A673 (cell line): ENCODE results near the gene NOP16. TPM values are rescaled to one million over a fixed set of nuclear protein-coding genes. Genes with fewer than 3 reads are reported as not detected.

Source experiments
- BruUV-seq: library from RNA; stranded (reverse); fragments of 400-500 nt; replicated peaks from 2 replicates; lab custom pipeline; 2021; lab: Mats Ljungman, UMichigan
- CTCF ChIA-PET: fragments of 300-600 bp; sonication (Branson Sonifier 250); formaldehyde crosslinking; loops from one replicate; lab custom pipeline; 2022; ENCODE audit warnings: antibody characterized with exemption; lab: Charles Lee
- POLR2A ChIA-PET: fragments of 300-600 bp; sonication (Branson Sonifier 250); formaldehyde crosslinking; loops from one replicate; lab custom pipeline; 2022; ENCODE audit warnings: antibody characterized with exemption; ENCODE audit not compliant: low non-redundant PET; lab: Charles Lee
- DNase-seq: peaks from one replicate; pipeline ENCODE4 v3.0.0-alpha.2; 2015; ENCODE audit warnings: low spot score
- H3K27ac ChIP-seq: fragments of 200-600 bp; sonication (generic); 2 replicates; pipeline ENCODE4 v1.5.1; 2016; ENCODE audit warnings: mixed run types, low read depth, mild to moderate bottlenecking, mixed read lengths, antibody characterized with exemption, low read length; ENCODE audit not compliant: poor library complexity, severe bottlenecking
- H3K27me3 ChIP-seq: fragments of 200-600 bp; sonication (generic); replicated peaks from 2 replicates; pipeline ENCODE4 v1.6.1; 2017; ENCODE audit warnings: mixed run types, low read depth, mild to moderate bottlenecking, mixed read lengths, antibody characterized with exemption, low read length; ENCODE audit not compliant: insufficient read depth, poor library complexity
- H3K36me3 ChIP-seq: fragments of 200-600 bp; sonication (generic); 2 replicates; pipeline ENCODE4 v1.6.1; 2016; ENCODE audit warnings: mixed run types, mild to moderate bottlenecking, mixed read lengths, antibody characterized with exemption, low read length; ENCODE audit not compliant: insufficient read depth, poor library complexity, severe bottlenecking
- H3K4me1 ChIP-seq: fragments of 200-600 bp; sonication (generic); 2 replicates; pipeline ENCODE4 v1.6.1; 2017; ENCODE audit warnings: mixed run types, mild to moderate bottlenecking, mixed read lengths, antibody characterized with exemption, low read length; ENCODE audit not compliant: insufficient read depth, poor library complexity, severe bottlenecking
- H3K4me3 ChIP-seq: fragments of 200-600 bp; sonication (generic); 2 replicates; pipeline ENCODE4 v1.5.1; 2016; ENCODE audit warnings: low read depth, mixed run types, mild to moderate bottlenecking, mixed read lengths, low read length; ENCODE audit not compliant: poor library complexity, severe bottlenecking
- H3K9me3 ChIP-seq: fragments of 200-600 bp; sonication (generic); 2 replicates; pipeline ENCODE4 v1.6.1; 2016; ENCODE audit warnings: mixed run types, low read depth, mild to moderate bottlenecking, mixed read lengths, antibody characterized with exemption, low read length; ENCODE audit not compliant: poor library complexity, severe bottlenecking
- EZH2 ChIP-seq: fragments of 200-600 bp; sonication (generic); IDR thresholded peaks from 2 replicates; pipeline ENCODE4 v1.6.1; 2017; ENCODE audit warnings: borderline replicate concordance, low read depth, mild to moderate bottlenecking, mixed read lengths, antibody characterized with exemption, low read length; ENCODE audit not compliant: poor library complexity, severe bottlenecking
- intact Hi-C: fragments of 100-400 bp; cut with micrococcal nuclease; formaldehyde crosslinking; loops from one replicate; pipeline ENCODE4 v1.10.0; 2022; ENCODE audit not compliant: unreplicated experiment
- total RNA-seq: library from RNA; stranded (reverse); gene quantifications from 2 replicates; pipeline ENCODE4 v1.2.3, GENCODE V29; 2021
- TF ChIP-seq, protein P1 (sequence below): fragments of 300-800, 200-600 bp; sonication (generic); conservative IDR thresholded peaks from 2 replicates; pipeline ENCODE4 v1.5.1; 2017; ENCODE audit warnings: low read depth, mild to moderate bottlenecking, antibody characterized with exemption, low read length, moderate library complexity, mixed read lengths

NOP16 gene
- total RNA-seq, 1 experiment from 2014 or later, result 66.0 TPM

GRCh38 chr5:176426876-176427275, 38.5 kb upstream of the NOP16 start:
- no TSS peak for BruUV-seq
- H3K36me3 ChIP-seq, result no peaks in the 10 kb centered on the region
- intact Hi-C loops, result no loop called here
- no peaks in the 10 kb centered on the region for H3K4me1 ChIP-seq
- POLR2A ChIA-PET, result no interaction called here
- CTCF ChIA-PET, result no interaction called here
- H3K27ac ChIP-seq, result no peak overlapping the region
- no peak overlapping the region for H3K4me3 ChIP-seq
- no peak for TF ChIP-seq EZH2
- TF ChIP-seq, protein P1, sequence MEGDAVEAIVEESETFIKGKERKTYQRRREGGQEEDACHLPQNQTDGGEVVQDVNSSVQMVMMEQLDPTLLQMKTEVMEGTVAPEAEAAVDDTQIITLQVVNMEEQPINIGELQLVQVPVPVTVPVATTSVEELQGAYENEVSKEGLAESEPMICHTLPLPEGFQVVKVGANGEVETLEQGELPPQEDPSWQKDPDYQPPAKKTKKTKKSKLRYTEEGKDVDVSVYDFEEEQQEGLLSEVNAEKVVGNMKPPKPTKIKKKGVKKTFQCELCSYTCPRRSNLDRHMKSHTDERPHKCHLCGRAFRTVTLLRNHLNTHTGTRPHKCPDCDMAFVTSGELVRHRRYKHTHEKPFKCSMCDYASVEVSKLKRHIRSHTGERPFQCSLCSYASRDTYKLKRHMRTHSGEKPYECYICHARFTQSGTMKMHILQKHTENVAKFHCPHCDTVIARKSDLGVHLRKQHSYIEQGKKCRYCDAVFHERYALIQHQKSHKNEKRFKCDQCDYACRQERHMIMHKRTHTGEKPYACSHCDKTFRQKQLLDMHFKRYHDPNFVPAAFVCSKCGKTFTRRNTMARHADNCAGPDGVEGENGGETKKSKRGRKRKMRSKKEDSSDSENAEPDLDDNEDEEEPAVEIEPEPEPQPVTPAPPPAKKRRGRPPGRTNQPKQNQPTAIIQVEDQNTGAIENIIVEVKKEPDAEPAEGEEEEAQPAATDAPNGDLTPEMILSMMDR, result no peak
- H3K9me3 ChIP-seq, result no peaks in the 10 kb centered on the region
- no peaks in the 10 kb centered on the region for H3K27me3 ChIP-seq
- DNase-seq, result no peak

DNA sequence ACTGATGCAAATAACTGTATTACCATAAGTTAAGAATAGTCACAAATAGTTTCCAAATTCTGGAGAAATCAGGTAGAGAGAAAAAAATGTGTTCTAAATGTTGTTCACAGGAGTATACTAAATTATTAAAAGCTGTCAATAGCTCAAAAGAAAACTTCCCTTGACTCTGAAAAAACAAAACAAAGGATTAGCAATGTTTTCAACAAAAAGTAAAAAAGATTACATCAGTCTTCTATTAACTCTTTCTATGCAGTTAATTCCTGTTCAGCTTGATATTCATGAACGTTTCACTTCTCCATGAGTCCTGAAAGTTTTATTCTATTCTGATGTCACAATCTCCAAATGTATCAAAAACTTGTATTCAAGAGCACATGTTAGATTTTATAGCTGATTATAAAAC, 37.4 kb upstream of the NOP16 start:
- ChIA-PET POLR2A (no interaction called here), CTCF (no interaction called here)
- Histone ChIP-seq H3K27ac (no peak overlapping the region), H3K9me3 (no peaks in the 10 kb centered on the region), H3K4me3 (no peak overlapping the region), H3K36me3 (no peaks in the 10 kb centered on the region), H3K27me3 (no peaks in the 10 kb centered on the region), H3K4me1 (no peaks in the 10 kb centered on the region)
- intact Hi-C loops, result no loop called here
- DNase-seq, result no peak
- TF ChIP-seq, protein P1, result no peak
- no peak for TF ChIP-seq EZH2
- BruUV-seq, result no TSS peak

DNA sequence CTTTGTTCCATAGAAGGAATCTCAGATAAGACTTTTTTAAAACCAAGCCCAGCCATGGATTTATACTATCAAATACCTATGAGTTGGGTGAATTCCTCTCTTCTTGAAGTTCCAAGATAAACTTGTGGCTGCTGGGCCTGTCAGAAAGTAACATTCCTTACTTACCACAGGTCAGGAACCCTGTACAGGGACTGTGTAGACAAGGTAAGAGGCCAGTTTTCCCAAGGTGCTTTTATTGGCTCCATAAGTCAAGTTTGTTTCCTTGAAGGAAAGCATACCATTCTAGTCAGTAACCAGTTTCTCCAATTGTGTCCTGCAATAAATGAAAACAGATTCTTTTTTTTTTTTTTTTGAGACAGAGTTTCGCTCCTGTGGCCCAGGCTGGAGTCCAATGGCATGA, 36.7 kb upstream of the NOP16 start:
- intact Hi-C loops, result no loop called here
- CTCF ChIA-PET, result no interaction called here
- POLR2A ChIA-PET, result no interaction called here

More for the DNA sequence above, 36.7 kb upstream of the NOP16 start:
- BruUV-seq, result no TSS peak
- TF ChIP-seq, protein P1, result no peak
- TF ChIP-seq EZH2, result no peak
- H3K36me3 ChIP-seq, result no peaks in the 10 kb centered on the region
- no peaks in the 10 kb centered on the region for H3K27me3 ChIP-seq
- no peak overlapping the region for H3K27ac ChIP-seq
- DNase-seq, result no peak
- H3K9me3 ChIP-seq, result no peaks in the 10 kb centered on the region
- no peaks in the 10 kb centered on the region for H3K4me1 ChIP-seq
- H3K4me3 ChIP-seq, result no peak overlapping the region
